AML-193 (cell line): Measurements from ENCODE around the gene C13orf46.

Experiments used
- DNase-seq, 2 experiments: peaks; one replicate each; lab custom pipeline; 2025; lab: John Stamatoyannopoulos, UW

Gene C13orf46

DNA sequence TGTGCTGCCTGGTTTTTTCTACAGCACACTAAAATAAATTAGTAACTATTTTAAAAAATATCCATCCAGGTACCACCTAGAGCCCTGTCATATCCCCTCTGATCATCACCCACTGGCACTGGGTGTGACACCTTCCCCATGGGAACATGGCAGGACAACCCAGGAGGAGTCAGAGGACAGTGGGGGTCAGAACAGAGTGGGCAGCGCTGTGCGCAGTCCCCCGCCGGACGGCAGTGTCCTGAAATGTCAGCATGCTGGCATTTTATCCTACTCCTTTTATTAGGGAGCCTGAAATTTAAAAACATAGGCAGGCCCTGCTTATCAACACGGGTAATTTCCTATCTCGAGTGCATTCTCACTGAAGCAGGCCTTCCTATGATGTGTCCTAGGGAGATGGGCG lies 67.9 kb downstream of the C13orf46 start:
- no peak for DNase-seq

DNA sequence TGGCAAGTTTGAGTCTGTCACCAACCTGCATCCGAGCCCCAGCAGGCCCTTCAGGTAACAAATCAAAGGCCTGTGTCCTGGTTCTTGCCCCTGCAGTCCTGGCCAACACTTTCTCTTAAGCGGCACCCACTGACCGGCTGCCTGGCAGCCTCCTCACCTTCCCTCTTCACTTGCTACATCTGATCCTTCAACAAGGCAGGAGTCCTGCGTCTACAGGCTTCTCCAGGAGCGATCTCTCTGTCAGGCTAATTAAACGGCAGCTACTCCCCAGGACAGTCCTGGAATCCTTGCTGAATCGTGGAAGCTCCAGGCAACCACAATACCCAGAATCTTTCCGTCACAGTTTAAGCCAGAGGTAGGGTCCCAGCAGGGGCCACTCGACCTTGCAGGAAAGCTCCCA lies 68.9 kb downstream of the C13orf46 start:
- DNase-seq = no peak

- DNase-seq = peak in 1 of 2 experiments; percentile 22
Measured at GRCh38 chr13:113904411-113904810, 69.5 kb downstream of the C13orf46 start.

GRCh38 chr13:113903912-113904311 lies 70.0 kb downstream of the C13orf46 start:
- no peak for DNase-seq
